OCI-LY7 (cell line): ENCODE measurements around the gene TMEM132A. TPM values are rescaled to one million over a fixed set of nuclear protein-coding genes. Genes with fewer than 3 reads are reported as not detected.

ENCODE experiments used
- BruUV-seq: library from RNA; stranded (reverse); fragments of 400-500 nt; replicated peaks from 2 replicates; lab custom pipeline; 2021; lab: Mats Ljungman, UMichigan
- CTCF ChIA-PET: fragments of 300-600 bp; sonication (Branson Sonifier 250); formaldehyde crosslinking; loops from one replicate; lab custom pipeline; 2022; ENCODE audit warnings: antibody characterized with exemption; ENCODE audit not compliant: unreplicated experiment; lab: Charles Lee
- POLR2A ChIA-PET: fragments of 300-600 bp; sonication (Branson Sonifier 250); formaldehyde crosslinking; loops from one replicate; lab custom pipeline; 2022; ENCODE audit warnings: antibody characterized with exemption; lab: Charles Lee
- DNase-seq: peaks from one replicate; pipeline ENCODE4 v3.0.0-alpha.2; 2015; ENCODE audit warnings: low spot score
- H2AFZ ChIP-seq: fragments of 200-600 bp; sonication (generic), shearing (Covaris generic); 2 replicates; pipeline ENCODE4 v1.6.1; 2014; ENCODE audit warnings: mild to moderate bottlenecking, antibody characterized with exemption, low read length, moderate library complexity
- H3K27ac ChIP-seq: fragments of 200-600 bp; sonication (generic); 2 replicates; pipeline ENCODE4 v1.5.1; 2014; ENCODE audit warnings: mixed run types, low read depth, mild to moderate bottlenecking, moderate library complexity, low read length, inconsistent platforms; ENCODE audit not compliant: poor library complexity, severe bottlenecking
- H3K36me3 ChIP-seq: fragments of 200-600 bp; sonication (generic); 2 replicates; pipeline ENCODE4 v1.6.1; 2014; ENCODE audit warnings: mild to moderate bottlenecking, antibody characterized with exemption, low read length, moderate library complexity, mixed read lengths; ENCODE audit not compliant: insufficient read depth
- H3K4me1 ChIP-seq: fragments of 200-600 bp; sonication (generic); 2 replicates; pipeline ENCODE4 v1.5.1; 2014; ENCODE audit warnings: mild to moderate bottlenecking, low read length; ENCODE audit not compliant: insufficient read depth, poor library complexity, severe bottlenecking
- H3K4me2 ChIP-seq: fragments of 200-600 bp; sonication (generic); 2 replicates; pipeline ENCODE4 v1.6.1; 2014; ENCODE audit warnings: mild to moderate bottlenecking, low read length
- H3K4me3 ChIP-seq: fragments of 200-600 bp; sonication (generic); 2 replicates; pipeline ENCODE4 v1.5.1; 2014; ENCODE audit warnings: mild to moderate bottlenecking, low read depth, low read length; ENCODE audit not compliant: poor library complexity, severe bottlenecking
- H3K79me2 ChIP-seq: fragments of 200-600 bp; sonication (generic); 2 replicates; pipeline ENCODE4 v1.6.1; 2016; ENCODE audit warnings: low read depth, mild to moderate bottlenecking, low read length, moderate library complexity, mixed read lengths; ENCODE audit not compliant: insufficient read depth
- H3K9me2 ChIP-seq: fragments of 200-600 bp; sonication (generic); 2 replicates; pipeline ENCODE4 v1.6.1; 2016; ENCODE audit warnings: mild to moderate bottlenecking, low read length, mixed read lengths; ENCODE audit not compliant: insufficient read depth
- H3K9me3 ChIP-seq: fragments of 200-600 bp; sonication (generic); 2 replicates; pipeline ENCODE4 v1.6.1; 2014; ENCODE audit warnings: mild to moderate bottlenecking, mixed run types, low read length, mixed read lengths
- H4K20me1 ChIP-seq: fragments of 200-600 bp; sonication (generic); 2 replicates; pipeline ENCODE4 v1.6.1; 2014; ENCODE audit warnings: mild to moderate bottlenecking, antibody characterized with exemption, low read length, moderate library complexity, mixed read lengths; ENCODE audit not compliant: insufficient read depth
- EZH2phosphoT487 ChIP-seq: fragments of 200-600 bp; sonication (generic); IDR thresholded peaks from 2 replicates; pipeline ENCODE4 v1.6.1; 2018; ENCODE audit warnings: low read depth, borderline replicate concordance, mild to moderate bottlenecking, mixed run types, antibody characterized with exemption, low read length, moderate library complexity, mixed read lengths
- intact Hi-C: fragments of 100-400 bp; cut with micrococcal nuclease; formaldehyde crosslinking; loops from one replicate; pipeline ENCODE4 v1.10.0; 2022; ENCODE audit not compliant: unreplicated experiment
- total RNA-seq, 2 experiments: library from RNA; depleted of rRNA in 1 of 2; stranded (reverse); fragments of >200 nt in 1 of 2; shearing (Covaris generic) in 1 of 2; gene quantifications; 2 replicates each; pipeline ENCODE4 v1.2.3, GENCODE V29; 2014 to 2022
- TF ChIP-seq, protein P1 (sequence below): fragments of 200-600 bp; sonication (generic); conservative IDR thresholded peaks from 2 replicates; pipeline ENCODE4 v1.5.1; 2014; ENCODE audit warnings: mild to moderate bottlenecking, antibody characterized with exemption, low read length, moderate library complexity, mixed read lengths

TMEM132A gene
- total RNA-seq, 2 experiments from 2014 or later: 5.5 to 8.9 TPM

DNA sequence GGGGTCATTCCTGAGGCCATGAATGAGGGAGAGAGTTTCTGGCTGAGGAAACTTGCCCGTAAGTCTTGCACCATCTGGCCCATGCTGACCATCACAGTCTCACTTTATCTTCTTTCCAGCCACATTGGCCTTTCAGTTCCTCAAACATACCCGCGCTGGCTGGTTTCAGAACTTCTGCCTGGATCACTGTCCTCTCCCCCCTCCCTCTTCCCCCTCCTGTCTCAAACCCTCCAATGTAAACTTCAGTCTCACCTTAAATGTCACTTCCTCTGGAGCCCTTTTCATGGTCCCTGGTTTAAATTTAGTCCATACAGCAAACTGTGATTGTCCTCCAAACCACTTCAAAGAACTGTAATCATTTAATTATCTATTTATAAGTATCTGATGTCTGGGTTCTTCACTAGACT, 14.0 kb upstream of the TMEM132A start:
- peak overlapping the region; percentile 77 for H3K4me2 ChIP-seq
- H3K4me3 ChIP-seq: peak overlapping the region; percentile 18
- peak overlapping the region; percentile 86 for H3K27ac ChIP-seq

DNA sequence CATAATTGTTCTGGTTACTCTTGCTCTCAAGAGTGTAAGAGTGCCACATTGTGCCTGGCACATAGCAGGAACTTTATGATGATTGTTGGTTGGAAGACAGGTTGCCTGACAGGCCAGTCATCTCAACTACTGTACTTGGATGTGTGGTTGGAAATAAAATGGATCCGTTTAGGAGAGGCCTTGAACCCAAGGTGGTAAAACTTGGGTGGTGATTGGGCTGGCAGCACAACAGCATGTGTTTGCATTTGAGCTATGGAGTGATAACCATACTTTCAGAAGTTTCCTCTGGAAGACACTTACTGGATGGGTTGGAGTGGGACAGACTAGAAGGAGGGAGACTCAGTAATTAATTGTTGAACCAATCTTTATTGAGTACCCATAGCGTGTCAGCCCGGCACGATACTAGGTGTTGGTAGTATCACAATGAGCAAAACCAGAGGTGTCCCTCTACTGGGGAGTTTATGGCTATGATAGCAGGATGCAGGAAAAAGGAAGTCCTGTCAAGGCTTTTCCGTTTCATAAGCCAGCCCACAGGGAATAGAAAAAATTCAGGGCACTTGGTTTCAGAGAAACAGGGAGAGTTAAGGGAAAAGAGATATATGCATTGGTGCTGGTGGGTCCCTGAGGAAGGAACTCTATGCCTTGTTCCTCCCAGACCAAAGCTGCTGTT, 13.4 kb upstream of the TMEM132A start:
- peaks cover 4% of the 10 kb centered on the region; the same call in 1 of the 2 replicates for H4K20me1 ChIP-seq
- peak overlapping the region; percentile 64; the same call in 1 of the 2 replicates for H2AFZ ChIP-seq
- TF ChIP-seq EZH2phosphoT487: no peak
- TF ChIP-seq, protein P1, sequence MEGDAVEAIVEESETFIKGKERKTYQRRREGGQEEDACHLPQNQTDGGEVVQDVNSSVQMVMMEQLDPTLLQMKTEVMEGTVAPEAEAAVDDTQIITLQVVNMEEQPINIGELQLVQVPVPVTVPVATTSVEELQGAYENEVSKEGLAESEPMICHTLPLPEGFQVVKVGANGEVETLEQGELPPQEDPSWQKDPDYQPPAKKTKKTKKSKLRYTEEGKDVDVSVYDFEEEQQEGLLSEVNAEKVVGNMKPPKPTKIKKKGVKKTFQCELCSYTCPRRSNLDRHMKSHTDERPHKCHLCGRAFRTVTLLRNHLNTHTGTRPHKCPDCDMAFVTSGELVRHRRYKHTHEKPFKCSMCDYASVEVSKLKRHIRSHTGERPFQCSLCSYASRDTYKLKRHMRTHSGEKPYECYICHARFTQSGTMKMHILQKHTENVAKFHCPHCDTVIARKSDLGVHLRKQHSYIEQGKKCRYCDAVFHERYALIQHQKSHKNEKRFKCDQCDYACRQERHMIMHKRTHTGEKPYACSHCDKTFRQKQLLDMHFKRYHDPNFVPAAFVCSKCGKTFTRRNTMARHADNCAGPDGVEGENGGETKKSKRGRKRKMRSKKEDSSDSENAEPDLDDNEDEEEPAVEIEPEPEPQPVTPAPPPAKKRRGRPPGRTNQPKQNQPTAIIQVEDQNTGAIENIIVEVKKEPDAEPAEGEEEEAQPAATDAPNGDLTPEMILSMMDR: peak; percentile 46
- H3K4me2 ChIP-seq: peak overlapping the region; percentile 77
- H3K9me2 ChIP-seq: no peaks in the 10 kb centered on the region
- peaks cover 10% of the 10 kb centered on the region for H3K36me3 ChIP-seq
- intact Hi-C loops: no loop called here
- peaks cover 22% of the 10 kb centered on the region for H3K79me2 ChIP-seq
- DNase-seq: peak; percentile 32
- peak overlapping the region; percentile 18 for H3K4me3 ChIP-seq
- H3K4me1 ChIP-seq: peaks cover 54% of the 10 kb centered on the region
- CTCF ChIA-PET: no interaction called here
- POLR2A ChIA-PET: interaction anchor here (0.7 kb wide), 1 partner anchor 539 kb away, joined by 3 read pairs; no protein-coding TSS in a partner anchor
- BruUV-seq: no TSS peak
- peaks cover 21% of the 10 kb centered on the region for H3K9me3 ChIP-seq
- peak overlapping the region; percentile 86 for H3K27ac ChIP-seq

More for the DNA sequence above, 14.0 kb upstream of the TMEM132A start:
- Histone ChIP-seq H4K20me1 (peaks cover 8% of the 10 kb centered on the region), H3K79me2 (peaks cover 22% of the 10 kb centered on the region), H3K9me2 (no peaks in the 10 kb centered on the region), H3K4me1 (peaks cover 54% of the 10 kb centered on the region), H2AFZ (peak overlapping the region; percentile 64; the same call in 1 of the 2 replicates), H3K9me3 (peaks cover 21% of the 10 kb centered on the region), H3K36me3 (peaks cover 14% of the 10 kb centered on the region)
- no peak for TF ChIP-seq EZH2phosphoT487
- TF ChIP-seq, protein P1: no peak
- no TSS peak for BruUV-seq
- ChIA-PET POLR2A (no interaction called here), CTCF (no interaction called here)
- intact Hi-C loops: no loop called here
- peak; percentile 89 for DNase-seq
